ENCODE data around the gene KCNC1. TPM values are rescaled to one million over a fixed set of nuclear protein-coding genes. Genes with fewer than 3 reads are reported as not detected.

Gene KCNC1
- total and polyA plus RNA-seq, 7 donors = 0.36 to 1.9 (median 0.48) TPM; not detected in 3

GRCh38 chr11:17691976-17692375 lies 42.6 kb upstream of the KCNC1 start:
- H3K4me3 ChIP-seq = no peak overlapping the region
- DNase-seq = no peak
- H3K27ac ChIP-seq = no peak overlapping the region
- no peaks in the 10 kb centered on the region for H3K36me3 ChIP-seq
- peaks cover 6 to 34% (median 11%) of the 10 kb centered on the region in 3 donors for H3K27me3 ChIP-seq
- H3K9me3 ChIP-seq = no peaks in the 10 kb centered on the region
- TF ChIP-seq EP300 (IDR thresholded peaks at IDR 0.05) (no peak), CTCF (IDR thresholded peaks at IDR 0.05) (no peak), POLR2A (IDR thresholded peaks at IDR 0.05) (no peak)
- intact Hi-C loops (cut with DNase I) = no loop called here
- no peaks in the 10 kb centered on the region for H3K4me1 ChIP-seq
- 58 to 61% methylated on average over 10 of the region's 10 CpGs for WGBS, 2 donors

GRCh38 chr11:17692931-17693330 lies 41.6 kb upstream of the KCNC1 start:
- TF ChIP-seq POLR2A (IDR thresholded peaks at IDR 0.05) = no peak
- TF ChIP-seq CTCF (IDR thresholded peaks at IDR 0.05) = no peak
- TF ChIP-seq EP300 (IDR thresholded peaks at IDR 0.05) = no peak
- TF ChIP-seq POLR2AphosphoS5 (IDR thresholded peaks at IDR 0.05) = no peak
- H3K27me3 ChIP-seq = peaks cover 7 to 38% (median 11%) of the 10 kb centered on the region in 3 donors
- WGBS, 2 donors = 81 to 83% methylated on average over 7 of the region's 7 CpGs

GRCh38 chr11:17693531-17693930 lies 41.0 kb upstream of the KCNC1 start:
- DNase-seq = no peak
- no peaks in the 10 kb centered on the region for H3K9me3 ChIP-seq
- intact Hi-C loops (cut with DNase I) = no loop called here
- no peaks in the 10 kb centered on the region for H3K4me1 ChIP-seq
- H3K36me3 ChIP-seq = no peaks in the 10 kb centered on the region
- H3K4me3 ChIP-seq = no peak overlapping the region
- H3K27ac ChIP-seq = no peak overlapping the region
- H3K27me3 ChIP-seq = peaks cover 7 to 38% (median 11%) of the 10 kb centered on the region in 3 donors
- TF ChIP-seq POLR2A (IDR thresholded peaks at IDR 0.05) = no peak
- WGBS, 2 donors = 51 to 75% methylated on average over 4 of the region's 4 CpGs

More at GRCh38 chr11:17692931-17693330, 41.6 kb upstream of the KCNC1 start:
- no peak overlapping the region for H3K27ac ChIP-seq
- DNase-seq = no peak
- no peaks in the 10 kb centered on the region for H3K4me1 ChIP-seq
- H3K36me3 ChIP-seq = no peaks in the 10 kb centered on the region
- intact Hi-C loops (cut with DNase I) = no loop called here
- H3K9me3 ChIP-seq = no peaks in the 10 kb centered on the region
- no peak overlapping the region for H3K4me3 ChIP-seq

- H3K36me3 ChIP-seq = no peaks in the 10 kb centered on the region
- H3K4me1 ChIP-seq = no peaks in the 10 kb centered on the region
- no peaks in the 10 kb centered on the region for H3K9me3 ChIP-seq
- H3K27ac ChIP-seq = no peak overlapping the region
- TF ChIP-seq POLR2AphosphoS5 (IDR thresholded peaks at IDR 0.05) (no peak), POLR2A (IDR thresholded peaks at IDR 0.05) (no peak), EP300 (IDR thresholded peaks at IDR 0.05) (no peak), CTCF (IDR thresholded peaks at IDR 0.05) (no peak)
- H3K4me3 ChIP-seq = no peak overlapping the region
- DNase-seq = no peak
- intact Hi-C loops (cut with DNase I) = no loop called here
- peaks cover 7 to 38% (median 11%) of the 10 kb centered on the region in 3 donors for H3K27me3 ChIP-seq
- WGBS, 2 donors = 80 to 88% methylated on average over 10 of the region's 10 CpGs
Observed at GRCh38 chr11:17694494-17695110, 40.0 kb upstream of the KCNC1 start.

- Histone ChIP-seq H3K4me1 (no peaks in the 10 kb centered on the region), H3K9me3 (no peaks in the 10 kb centered on the region), H3K36me3 (no peaks in the 10 kb centered on the region), H3K27me3 (peaks cover 7 to 38% (median 11%) of the 10 kb centered on the region in 3 donors), H3K27ac (no peak overlapping the region), H3K4me3 (no peak overlapping the region)
- DNase-seq = no peak
- TF ChIP-seq EP300 (IDR thresholded peaks at IDR 0.05) (no peak), POLR2A (IDR thresholded peaks at IDR 0.05) (no peak), POLR2AphosphoS5 (IDR thresholded peaks at IDR 0.05) (no peak), CTCF (IDR thresholded peaks at IDR 0.05) (no peak)
- intact Hi-C loops (cut with DNase I) = no loop called here
- 9 to 10% methylated on average over 68 of the region's 68 CpGs for WGBS, 2 donors
Observed at GRCh38 chr11:17695454-17696441, 38.8 kb upstream of the KCNC1 start.

All from sigmoid colon (tissue), 7 donors.